ENCODE results near the gene TXNRD1. TPM values are rescaled to one million over a fixed set of nuclear protein-coding genes. Genes with fewer than 3 reads are reported as not detected.

The TXNRD1 gene
- total RNA-seq, 4 donors from 2014 or later = 129 to 230 (median 199) TPM

- intact Hi-C loops (cut with DNase I) = no loop called here
- Histone ChIP-seq H3K36me3 (peaks cover 27 to 28% of the 10 kb centered on the region in 2 donors), H3K9me3 (no peaks in the 10 kb centered on the region), H3K4me1 (peaks cover 0 to 4% of the 10 kb centered on the region in 2 donors), H3K4me3 (replicated peaks in 1 of 3) (no peak overlapping the region), H3K27ac (no peak overlapping the region), H3K27me3 (no peaks in the 10 kb centered on the region)
- TF ChIP-seq POLR2A (IDR thresholded peaks at IDR 0.05) (no peak), CTCF (IDR thresholded peaks at IDR 0.05) (no peak)
- WGBS, 2 donors = 88 to 100% methylated on average over 1 of the region's 1 CpG
- no peak for DNase-seq
Measured at GRCh38 chr12:104295954-104296353, 80.4 kb downstream of the TXNRD1 start.

- H3K9me3 ChIP-seq = no peaks in the 10 kb centered on the region
- TF ChIP-seq POLR2A (IDR thresholded peaks at IDR 0.05) (no peak), CTCF (IDR thresholded peaks at IDR 0.05) (no peak)
- H3K36me3 ChIP-seq = peaks cover 23% of the 10 kb centered on the region in 2 donors
- DNase-seq = no peak
- H3K4me1 ChIP-seq = peaks cover 0 to 4% of the 10 kb centered on the region in 2 donors
- no peak overlapping the region for H3K4me3 ChIP-seq (replicated peaks in 1 of 3)
- no peaks in the 10 kb centered on the region for H3K27me3 ChIP-seq
- 97 to 99% methylated on average over 4 of the region's 4 CpGs for WGBS, 2 donors
- H3K27ac ChIP-seq = no peak overlapping the region
- intact Hi-C loops (cut with DNase I) = no loop called here
Measured at GRCh38 chr12:104296718-104297117, 81.1 kb downstream of the TXNRD1 start.

GRCh38 chr12:104297477-104298113 lies 82.0 kb downstream of the TXNRD1 start:
- 92 to 95% methylated on average over 10 of the region's 10 CpGs for WGBS, 2 donors
- H3K27ac ChIP-seq = no peak overlapping the region
- intact Hi-C loops (cut with DNase I) = no loop called here

GRCh38 chr12:104299842-104300481 lies 84.4 kb downstream of the TXNRD1 start:
- no peaks in the 10 kb centered on the region for H3K27me3 ChIP-seq
- intact Hi-C loops (cut with DNase I) = no loop called here
- WGBS, 2 donors = 85 to 92% methylated on average over 6 of the region's 6 CpGs
- TF ChIP-seq POLR2A (IDR thresholded peaks at IDR 0.05) = no peak
- no peak for TF ChIP-seq CTCF (IDR thresholded peaks at IDR 0.05)
- no peak overlapping the region for H3K27ac ChIP-seq
- peaks cover 10 to 23% of the 10 kb centered on the region in 2 donors for H3K4me1 ChIP-seq
- peaks cover 12% of the 10 kb centered on the region in 2 donors for H3K36me3 ChIP-seq
- DNase-seq = no peak
- H3K9me3 ChIP-seq = no peaks in the 10 kb centered on the region
- no peak overlapping the region for H3K4me3 ChIP-seq (replicated peaks in 1 of 3)

More at GRCh38 chr12:104297477-104298113, 82.0 kb downstream of the TXNRD1 start:
- H3K36me3 ChIP-seq = peaks cover 14% of the 10 kb centered on the region in 2 donors
- H3K27me3 ChIP-seq = no peaks in the 10 kb centered on the region
- H3K4me3 ChIP-seq (replicated peaks in 1 of 3) = no peak overlapping the region
- H3K4me1 ChIP-seq = peaks cover 0 to 4% of the 10 kb centered on the region in 2 donors
- no peaks in the 10 kb centered on the region for H3K9me3 ChIP-seq
- TF ChIP-seq POLR2A (IDR thresholded peaks at IDR 0.05) (no peak), CTCF (IDR thresholded peaks at IDR 0.05) (no peak)
- no peak for DNase-seq

GRCh38 chr12:104303538-104304151 lies 88.1 kb downstream of the TXNRD1 start, which contains the start of gene EID3:
Gene EID3 (plus strand): TSS chr12:104303739. CDS start chr12:104303935, 196 bp downstream.
- Histone ChIP-seq H3K27me3 (no peaks in the 10 kb centered on the region), H3K4me3 (replicated peaks in 1 of 3) (peak within 1 kb of the TSS in 1 of 3 donors; percentile 25), H3K4me1 (peaks cover 10 to 19% of the 10 kb centered on the region in 2 donors), H3K9me3 (no peaks in the 10 kb centered on the region), H3K27ac (peak within 1 kb of the TSS in 2 of 3 donors; percentile 15 to 21), H3K36me3 (peaks cover 0 to 6% of the 10 kb centered on the region in 2 donors)
- peak; percentile 84 to 85 for DNase-seq
- 7 to 13% methylated on average over 45 to 52 of the region's 63 CpGs for WGBS, 2 donors
- intact Hi-C loops (cut with DNase I) = no loop called here
- TF ChIP-seq CTCF (IDR thresholded peaks at IDR 0.05) (no peak), POLR2A (IDR thresholded peaks at IDR 0.05) (no peak)

Measured in thyroid gland (tissue), 4 donors.